Effector memory CD4-positive, alpha-beta T cell (primary cell): Measurements from ENCODE around the gene IQSEC3.
"Not testable (repeated sequence)": the region's sequence is repeated elsewhere in the genome, so short reads cannot be mapped to it uniquely, and the experiment has no call there.

Experiments
- DNase-seq, 3 donors: peaks; one replicate each; pipeline ENCODE4 v3.0.0-alpha.2; 2020
- H3K27ac ChIP-seq: 2 replicates; pipeline ENCODE4 v1.7.0; 2013; ENCODE audit warnings: mild to moderate bottlenecking, low read length, moderate library complexity; ENCODE audit not compliant: insufficient read depth, poor library complexity, severe bottlenecking
- H3K27me3 ChIP-seq: replicated peaks from 2 replicates; pipeline ENCODE4 v1.7.0; 2013; ENCODE audit warnings: mild to moderate bottlenecking, low read length; ENCODE audit not compliant: insufficient read depth, control insufficient read depth, poor library complexity, severe bottlenecking
- H3K36me3 ChIP-seq: 2 replicates; pipeline ENCODE4 v1.7.0; 2013; ENCODE audit warnings: mild to moderate bottlenecking, low read length, moderate library complexity; ENCODE audit not compliant: control insufficient read depth, insufficient read depth
- H3K4me1 ChIP-seq: 2 replicates; pipeline ENCODE4 v1.7.0; 2013; ENCODE audit warnings: low read length, mild to moderate bottlenecking; ENCODE audit not compliant: control insufficient read depth, insufficient read depth, poor library complexity, severe bottlenecking
- H3K4me3 ChIP-seq: 2 replicates; pipeline ENCODE4 v1.7.0; 2013; ENCODE audit warnings: low read length, low read depth, mild to moderate bottlenecking; ENCODE audit not compliant: insufficient read depth, poor library complexity, severe bottlenecking
- H3K9me3 ChIP-seq: 2 replicates; pipeline ENCODE4 v1.7.0; 2013; ENCODE audit warnings: mild to moderate bottlenecking, low read length, moderate library complexity; ENCODE audit not compliant: control insufficient read depth

The IQSEC3 gene

GRCh38 chr12:133616-134232 lies 67.2 kb downstream of the IQSEC3 start:
- H3K4me3 ChIP-seq, H3K27me3 ChIP-seq, DNase-seq, H3K27ac ChIP-seq, H3K4me1 ChIP-seq, H3K9me3 ChIP-seq, H3K36me3 ChIP-seq: not testable (repeated sequence)

DNA sequence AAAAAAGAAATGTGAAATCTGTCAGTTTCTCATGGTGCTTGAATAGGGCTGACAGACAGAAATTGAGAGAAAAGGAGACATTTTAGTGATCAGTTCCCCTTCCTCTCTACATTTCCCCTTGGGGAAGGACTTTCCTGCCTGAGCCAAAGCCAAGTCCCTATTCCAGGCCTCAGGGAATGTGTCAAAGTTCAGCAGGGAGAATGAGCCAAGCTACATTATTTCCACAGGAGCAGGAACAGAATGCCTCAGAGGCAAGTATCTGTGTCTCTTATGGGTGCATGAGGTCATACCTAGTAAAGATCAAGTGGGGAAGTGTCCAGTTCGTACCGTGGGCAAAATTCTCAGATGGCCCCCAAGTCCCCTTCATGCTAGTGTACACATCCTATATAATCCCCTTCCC lies 68.6 kb downstream of the IQSEC3 start:
- no peak for DNase-seq
- H3K4me1 ChIP-seq = no peaks in the 10 kb centered on the region
- H3K27me3 ChIP-seq = peaks cover 8% of the 10 kb centered on the region

DNA sequence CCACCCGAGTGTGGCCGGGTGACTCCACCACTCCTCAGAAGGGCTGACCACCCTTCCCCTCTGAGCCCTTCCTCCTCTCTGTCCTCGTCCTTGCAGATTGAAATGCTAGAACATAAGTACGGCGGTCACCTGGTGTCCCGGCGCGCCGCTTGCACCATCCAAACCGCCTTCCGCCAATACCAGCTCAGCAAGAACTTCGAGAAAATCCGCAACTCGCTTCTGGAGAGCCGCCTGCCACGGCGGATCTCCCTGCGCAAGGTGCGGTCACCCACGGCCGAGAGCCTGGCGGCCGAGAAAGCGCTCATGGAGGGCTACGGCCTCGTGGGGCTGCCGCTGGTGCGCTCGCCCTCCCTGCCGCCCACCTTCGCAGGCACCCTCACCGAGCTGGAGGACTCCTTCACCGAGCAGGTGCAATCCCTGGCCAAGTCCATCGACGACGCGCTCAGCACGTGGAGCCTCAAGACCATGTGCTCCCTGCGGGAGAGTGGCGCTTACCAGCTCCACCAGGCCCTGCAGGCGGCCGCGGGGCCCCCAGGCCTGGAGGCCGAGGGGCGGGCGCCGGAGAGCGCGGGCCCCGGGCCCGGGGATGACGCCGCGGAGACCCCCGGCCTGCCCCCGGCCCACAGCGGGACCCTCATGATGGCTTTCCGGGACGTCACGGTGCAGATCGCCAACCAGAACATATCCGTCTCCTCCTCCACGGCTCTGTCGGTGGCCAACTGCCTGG lies 71.8 kb downstream of the IQSEC3 start:
- Histone ChIP-seq H3K27ac (no peak overlapping the region), H3K4me1 (no peaks in the 10 kb centered on the region), H3K36me3 (no peaks in the 10 kb centered on the region), H3K4me3 (no peak overlapping the region), H3K9me3 (no peaks in the 10 kb centered on the region), H3K27me3 (peaks cover 9% of the 10 kb centered on the region)
- DNase-seq = no peak

More for the DNA sequence above, 68.6 kb downstream of the IQSEC3 start:
- H3K9me3 ChIP-seq = no peaks in the 10 kb centered on the region
- H3K27ac ChIP-seq = no peak overlapping the region
- no peak overlapping the region for H3K4me3 ChIP-seq
- H3K36me3 ChIP-seq = no peaks in the 10 kb centered on the region

GRCh38 chr12:138898-139534 lies 72.4 kb downstream of the IQSEC3 start:
- no peaks in the 10 kb centered on the region for H3K36me3 ChIP-seq
- no peaks in the 10 kb centered on the region for H3K9me3 ChIP-seq
- H3K27me3 ChIP-seq = peaks cover 9% of the 10 kb centered on the region
- no peak overlapping the region for H3K4me3 ChIP-seq
- H3K27ac ChIP-seq = no peak overlapping the region
- no peak for DNase-seq
- no peaks in the 10 kb centered on the region for H3K4me1 ChIP-seq

DNA sequence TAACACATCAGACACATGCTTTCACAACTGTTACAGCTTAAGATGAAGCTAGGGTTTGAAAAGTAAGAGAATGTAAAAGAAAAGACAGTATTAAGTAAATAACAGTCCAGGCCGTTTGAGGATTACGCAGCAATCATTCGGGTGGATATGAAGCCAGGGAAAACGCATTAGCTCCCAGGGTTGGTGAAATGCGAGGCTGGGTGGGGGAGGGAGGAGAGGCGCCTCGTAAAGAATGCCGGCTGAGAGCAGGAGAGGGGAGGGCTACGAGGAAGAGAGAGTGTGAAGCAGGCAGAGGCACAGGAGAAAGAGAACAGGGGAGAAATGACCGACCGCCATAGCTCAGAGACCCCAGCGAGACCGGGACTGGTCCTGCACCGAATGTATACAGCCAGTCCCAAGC lies 73.0 kb downstream of the IQSEC3 start:
- no peaks in the 10 kb centered on the region for H3K9me3 ChIP-seq
- DNase-seq = no peak
- H3K36me3 ChIP-seq = no peaks in the 10 kb centered on the region
- no peak overlapping the region for H3K27ac ChIP-seq
- no peak overlapping the region for H3K4me3 ChIP-seq
- H3K27me3 ChIP-seq = peaks cover 9% of the 10 kb centered on the region
- no peaks in the 10 kb centered on the region for H3K4me1 ChIP-seq

- Histone ChIP-seq H3K27me3 (peaks cover 9% of the 10 kb centered on the region), H3K36me3 (no peaks in the 10 kb centered on the region), H3K27ac (no peak overlapping the region), H3K4me3 (no peak overlapping the region), H3K9me3 (no peaks in the 10 kb centered on the region), H3K4me1 (no peaks in the 10 kb centered on the region)
- no peak for DNase-seq
Observed at GRCh38 chr12:140162-140561, 73.6 kb downstream of the IQSEC3 start.

- Histone ChIP-seq H3K36me3 (no peaks in the 10 kb centered on the region), H3K27ac (no peak overlapping the region), H3K4me3 (no peak overlapping the region)
Observed at GRCh38 chr12:143964-144649, 77.5 kb downstream of the IQSEC3 start.

GRCh38 chr12:144650-145284 lies 78.2 kb downstream of the IQSEC3 start:
- no peak for DNase-seq
- H3K27me3 ChIP-seq = peaks cover 5% of the 10 kb centered on the region
- no peaks in the 10 kb centered on the region for H3K9me3 ChIP-seq
- H3K36me3 ChIP-seq = no peaks in the 10 kb centered on the region
- no peak overlapping the region for H3K27ac ChIP-seq
- H3K4me1 ChIP-seq = no peaks in the 10 kb centered on the region
- H3K4me3 ChIP-seq = no peak overlapping the region

More at GRCh38 chr12:143964-144649, 77.5 kb downstream of the IQSEC3 start:
- Histone ChIP-seq H3K27me3 (peaks cover 9% of the 10 kb centered on the region), H3K4me1 (no peaks in the 10 kb centered on the region), H3K9me3 (no peaks in the 10 kb centered on the region)
- no peak for DNase-seq

DNA sequence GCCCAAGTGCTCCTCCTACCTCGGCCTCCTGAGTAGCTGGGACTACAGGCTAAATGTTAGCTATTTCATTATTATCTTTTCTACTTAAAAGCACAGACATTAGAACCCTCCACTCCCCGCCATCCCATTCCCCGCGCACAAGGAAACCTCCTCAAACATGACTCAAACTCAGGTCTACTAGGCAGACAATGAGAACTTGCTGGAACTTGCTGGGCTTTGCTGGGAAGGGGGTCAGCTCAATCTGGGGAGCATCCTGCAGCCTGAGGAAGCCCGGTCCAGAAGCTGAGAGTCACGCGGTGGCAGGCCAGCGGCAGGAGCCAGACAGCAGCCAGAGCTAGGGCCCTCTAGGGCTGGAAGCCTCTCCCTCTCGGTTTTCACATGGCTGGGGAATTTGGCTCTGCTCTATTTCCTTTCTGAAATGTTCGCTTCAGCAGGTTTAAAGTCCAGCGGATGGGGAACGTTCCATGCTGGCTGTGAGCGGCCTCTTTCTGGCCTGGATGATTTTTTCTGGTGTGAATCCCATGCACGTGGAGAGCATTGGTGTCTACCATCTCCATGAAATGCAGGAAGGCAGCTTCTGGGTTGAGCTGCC lies 78.9 kb downstream of the IQSEC3 start:
- Histone ChIP-seq H3K36me3 (no peaks in the 10 kb centered on the region), H3K27ac (no peak overlapping the region), H3K4me1 (no peaks in the 10 kb centered on the region), H3K4me3 (no peak overlapping the region), H3K27me3 (no peaks in the 10 kb centered on the region), H3K9me3 (no peaks in the 10 kb centered on the region)
- DNase-seq = no peak
